ENCODE data around the gene ZEB2.
A peak's percentile ranks its signal among the peaks of the same experiment; 100 is the strongest.

ZEB2 gene

DNA sequence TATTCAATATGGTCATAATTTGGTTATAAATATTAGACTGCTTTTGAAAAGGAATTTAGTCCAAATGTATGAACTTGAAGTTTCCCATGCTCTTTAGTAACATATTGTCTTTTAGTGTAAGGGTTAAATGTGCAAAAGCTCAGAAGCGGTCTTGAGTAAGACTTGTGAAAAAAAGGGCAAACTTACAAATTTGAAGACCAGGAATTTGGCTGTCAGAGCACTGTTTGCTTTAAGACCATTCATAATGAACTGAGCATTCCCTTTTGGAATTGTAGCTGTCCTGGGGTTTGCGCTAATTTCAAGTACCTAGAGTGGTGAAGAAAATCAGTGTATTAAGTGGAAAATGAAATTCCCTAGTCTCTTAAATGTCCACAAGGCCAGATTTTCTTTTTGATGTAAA, 6.9 kb upstream of the ZEB2 start:
- TF ChIP-seq, protein P1, sequence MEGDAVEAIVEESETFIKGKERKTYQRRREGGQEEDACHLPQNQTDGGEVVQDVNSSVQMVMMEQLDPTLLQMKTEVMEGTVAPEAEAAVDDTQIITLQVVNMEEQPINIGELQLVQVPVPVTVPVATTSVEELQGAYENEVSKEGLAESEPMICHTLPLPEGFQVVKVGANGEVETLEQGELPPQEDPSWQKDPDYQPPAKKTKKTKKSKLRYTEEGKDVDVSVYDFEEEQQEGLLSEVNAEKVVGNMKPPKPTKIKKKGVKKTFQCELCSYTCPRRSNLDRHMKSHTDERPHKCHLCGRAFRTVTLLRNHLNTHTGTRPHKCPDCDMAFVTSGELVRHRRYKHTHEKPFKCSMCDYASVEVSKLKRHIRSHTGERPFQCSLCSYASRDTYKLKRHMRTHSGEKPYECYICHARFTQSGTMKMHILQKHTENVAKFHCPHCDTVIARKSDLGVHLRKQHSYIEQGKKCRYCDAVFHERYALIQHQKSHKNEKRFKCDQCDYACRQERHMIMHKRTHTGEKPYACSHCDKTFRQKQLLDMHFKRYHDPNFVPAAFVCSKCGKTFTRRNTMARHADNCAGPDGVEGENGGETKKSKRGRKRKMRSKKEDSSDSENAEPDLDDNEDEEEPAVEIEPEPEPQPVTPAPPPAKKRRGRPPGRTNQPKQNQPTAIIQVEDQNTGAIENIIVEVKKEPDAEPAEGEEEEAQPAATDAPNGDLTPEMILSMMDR (IDR thresholded peaks at IDR 0.05; ENCODE audit: low read depth, low read length) = no peak
- no peak overlapping the region for H3K4me3 ChIP-seq (ENCODE audit: low read depth, low read length)
- H3K36me3 ChIP-seq = no peaks in the 10 kb centered on the region
- H3K27me3 ChIP-seq = no peaks in the 10 kb centered on the region
- no peak for DNase-seq
- H3K4me1 ChIP-seq = no peaks in the 10 kb centered on the region
- no peaks in the 10 kb centered on the region for H3K9me3 ChIP-seq

DNA sequence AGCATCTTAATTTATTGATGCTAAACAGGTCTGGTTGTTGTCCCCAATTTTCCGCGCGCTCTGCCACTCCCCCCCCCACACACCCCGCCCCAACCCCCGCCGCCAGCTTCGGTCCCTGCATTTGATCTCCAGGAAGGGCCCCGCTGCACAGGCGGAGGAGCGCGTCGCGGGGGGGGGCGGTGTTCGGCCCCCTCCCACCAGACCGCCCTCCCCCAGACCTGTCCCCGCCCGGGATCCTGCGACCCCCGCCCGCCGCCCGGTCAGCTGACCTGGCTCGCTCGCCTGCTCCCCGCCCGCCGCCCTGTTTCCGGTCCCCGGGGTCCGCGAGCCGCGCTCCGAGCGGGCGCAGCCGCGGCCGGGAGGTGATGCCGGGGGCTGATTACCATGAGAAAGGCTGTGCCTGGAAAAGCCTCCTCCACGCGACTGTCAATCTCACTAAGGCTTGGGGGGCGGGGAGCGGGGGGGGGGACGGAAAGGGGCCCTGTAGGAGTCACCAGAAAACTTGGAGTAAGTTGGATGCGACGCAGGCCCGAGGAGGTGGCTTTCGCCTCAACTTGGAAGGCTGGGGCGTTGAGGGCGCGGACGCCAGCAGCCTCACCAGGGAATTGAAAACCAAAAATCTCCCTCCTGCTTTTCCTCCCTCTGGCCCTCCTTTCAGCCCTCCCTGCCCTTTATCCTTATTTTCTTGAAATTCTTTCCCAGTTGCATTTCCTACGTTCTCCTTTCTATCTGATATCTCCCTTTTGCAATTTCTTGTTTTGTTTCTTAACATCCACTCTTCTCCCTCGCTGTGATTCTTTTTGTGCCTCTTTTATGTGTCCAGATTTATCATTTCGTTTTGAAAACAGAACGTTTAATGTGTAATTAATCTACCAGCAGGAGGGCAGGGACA, 4.4 kb upstream of the ZEB2 start:
- TF ChIP-seq, protein P1 (IDR thresholded peaks at IDR 0.05; ENCODE audit: low read depth, low read length) = no peak
- no peaks in the 10 kb centered on the region for H3K9me3 ChIP-seq
- peak overlapping the region; percentile 64 for H3K4me3 ChIP-seq (ENCODE audit: low read depth, low read length)
- DNase-seq = peak; percentile 66
- no peaks in the 10 kb centered on the region for H3K36me3 ChIP-seq
- H3K4me1 ChIP-seq = no peaks in the 10 kb centered on the region; the same call in 1 of the 2 replicates
- H3K27me3 ChIP-seq = no peaks in the 10 kb centered on the region

GRCh38 chr2:144523596-144524117, 3.7 kb upstream of the ZEB2 start:
- no peak for DNase-seq
- no peaks in the 10 kb centered on the region for H3K27me3 ChIP-seq
- H3K36me3 ChIP-seq = no peaks in the 10 kb centered on the region
- TF ChIP-seq, protein P1 (IDR thresholded peaks at IDR 0.05; ENCODE audit: low read depth, low read length) = no peak
- H3K9me3 ChIP-seq = no peaks in the 10 kb centered on the region
- H3K4me1 ChIP-seq = no peaks in the 10 kb centered on the region; the same call in 1 of the 2 replicates
- H3K4me3 ChIP-seq (ENCODE audit: low read depth, low read length) = peak overlapping the region; percentile 64

DNA sequence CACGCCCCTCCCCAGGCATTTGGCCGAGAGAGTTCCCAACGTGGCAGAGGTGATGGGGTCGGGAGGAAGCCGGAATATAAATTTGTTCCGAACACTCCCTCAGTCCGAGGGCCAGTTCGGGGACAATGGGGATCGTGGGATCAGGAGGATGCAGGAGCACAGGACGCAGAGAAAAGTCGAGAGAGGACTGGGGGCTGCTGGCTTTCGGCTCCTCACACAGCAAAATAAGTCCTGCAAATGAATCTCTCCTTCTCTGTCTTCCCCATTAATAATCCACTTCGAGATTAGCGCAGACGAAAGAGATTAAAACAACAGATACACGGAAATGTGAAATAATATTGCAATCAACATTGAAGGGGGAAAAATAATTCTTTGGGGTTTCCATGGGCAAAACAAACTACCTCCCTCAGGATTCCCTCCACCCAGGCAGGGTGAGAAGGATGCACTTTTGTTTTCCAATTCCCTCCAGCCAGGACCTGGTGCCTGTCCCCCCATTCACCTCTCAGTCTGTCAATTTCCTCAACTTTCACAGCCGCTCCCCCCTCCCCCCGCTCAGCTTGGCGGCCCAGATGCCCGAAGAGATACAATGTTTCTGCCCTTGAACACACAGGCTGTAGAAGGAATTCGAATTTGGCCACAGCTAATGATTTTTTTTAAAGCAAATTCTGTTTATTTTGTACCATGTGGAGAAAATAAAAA, 3.1 kb upstream of the ZEB2 start:
- Histone ChIP-seq H3K9me3 (no peaks in the 10 kb centered on the region), H3K27me3 (no peaks in the 10 kb centered on the region), H3K4me1 (no peaks in the 10 kb centered on the region; the same call in 1 of the 2 replicates), H3K4me3 (ENCODE audit: low read depth, low read length) (peak overlapping the region; percentile 64), H3K36me3 (no peaks in the 10 kb centered on the region)
- no peak for DNase-seq
- TF ChIP-seq, protein P1 (IDR thresholded peaks at IDR 0.05; ENCODE audit: low read depth, low read length) = no peak

DNA sequence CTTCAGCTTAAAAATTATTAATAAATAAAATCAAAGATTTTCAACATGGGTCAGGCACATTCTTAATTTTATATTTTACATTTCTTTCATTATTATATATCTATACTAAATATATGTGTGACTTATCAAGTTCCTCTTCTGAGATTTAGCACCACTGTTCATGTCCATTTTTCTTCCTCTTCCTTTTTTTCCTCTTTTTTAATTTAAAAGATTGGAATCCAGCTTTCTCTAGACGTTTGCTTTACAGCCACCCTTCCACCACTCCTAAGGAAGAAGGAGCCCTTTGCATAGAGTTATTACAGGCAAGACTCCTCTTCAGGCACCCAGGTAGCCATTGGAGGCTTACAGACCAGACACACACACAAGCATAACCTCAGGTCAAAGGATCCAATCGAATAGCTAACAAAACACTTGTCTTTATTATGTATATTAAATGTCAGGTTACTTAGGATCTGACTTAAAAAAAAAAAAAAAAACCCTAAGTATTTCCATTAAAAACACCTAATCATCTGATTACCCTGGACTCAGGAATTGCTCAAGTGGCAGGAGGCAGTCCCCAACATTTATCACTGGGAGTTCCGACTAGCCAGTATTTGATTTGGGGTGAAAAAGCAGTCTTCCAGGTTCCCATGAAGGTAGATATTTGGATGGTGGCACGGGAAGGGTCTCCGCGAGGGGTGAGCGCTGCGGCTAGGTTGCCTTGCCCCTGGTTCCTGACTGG, 2.4 kb upstream of the ZEB2 start:
- H3K36me3 ChIP-seq = no peaks in the 10 kb centered on the region
- H3K4me3 ChIP-seq (ENCODE audit: low read depth, low read length) = peak overlapping the region; percentile 64
- no peaks in the 10 kb centered on the region; the same call in 1 of the 2 replicates for H3K4me1 ChIP-seq
- TF ChIP-seq, protein P1 (IDR thresholded peaks at IDR 0.05; ENCODE audit: low read depth, low read length) = no peak
- no peaks in the 10 kb centered on the region for H3K27me3 ChIP-seq
- H3K9me3 ChIP-seq = no peaks in the 10 kb centered on the region
- DNase-seq = no peak
